Epithelial cell of proximal tubule (primary cell): ENCODE results near the gene LMOD3. TPM values are rescaled to one million over a fixed set of nuclear protein-coding genes. Genes with fewer than 3 reads are reported as not detected.

Experiments used
- DNase-seq: peaks from one replicate; pipeline ENCODE4 v3.0.0-alpha.2; 2011; ENCODE audit warnings: low read depth
- H3K4me3 ChIP-seq: 2 replicates; pipeline ENCODE4 v1.5.1; 2011; ENCODE audit warnings: low read depth, mild to moderate bottlenecking, low read length
- CTCF ChIP-seq: conservative IDR thresholded peaks from 2 replicates; pipeline ENCODE4 v1.5.1; 2012; ENCODE audit warnings: low read depth, mild to moderate bottlenecking, low read length
- total RNA-seq: library from RNA; depleted of rRNA; stranded (reverse); fragments of >200 nt; gene quantifications from 2 replicates; pipeline ENCODE4 v1.2.3, GENCODE V29; 2015

Gene LMOD3
- total RNA-seq, 1 donor from 2014 or later, result not detected

GRCh38 chr3:69161587-69162307, 39.4 kb upstream of the LMOD3 start:
- H3K4me3 ChIP-seq, result no peak overlapping the region
- peak; percentile 7 for DNase-seq
- TF ChIP-seq CTCF, result peak; percentile 97

- H3K4me3 ChIP-seq, result no peak overlapping the region
- no peak for DNase-seq
- TF ChIP-seq CTCF, result no peak
Measured at GRCh38 chr3:69160525-69160924, 38.1 kb upstream of the LMOD3 start.

GRCh38 chr3:69160107-69160506, 37.7 kb upstream of the LMOD3 start:
- TF ChIP-seq CTCF, result no peak
- no peak overlapping the region for H3K4me3 ChIP-seq
- no peak for DNase-seq

GRCh38 chr3:69149586-69149985, 27.2 kb upstream of the LMOD3 start:
- TF ChIP-seq CTCF, result no peak
- DNase-seq, result no peak

GRCh38 chr3:69145688-69146087, 23.3 kb upstream of the LMOD3 start:
- no peak for TF ChIP-seq CTCF
- no peak for DNase-seq
- no peak overlapping the region for H3K4me3 ChIP-seq

More at GRCh38 chr3:69149586-69149985, 27.2 kb upstream of the LMOD3 start:
- no peak overlapping the region for H3K4me3 ChIP-seq

GRCh38 chr3:69144631-69145245, 22.3 kb upstream of the LMOD3 start:
- H3K4me3 ChIP-seq, result no peak overlapping the region
- no peak for DNase-seq
- no peak for TF ChIP-seq CTCF

- no peak for DNase-seq
- no peak overlapping the region for H3K4me3 ChIP-seq
- TF ChIP-seq CTCF, result no peak
Measured at GRCh38 chr3:69143612-69144011, 21.2 kb upstream of the LMOD3 start.
